Measurements from ENCODE around the gene MECP2. TPM values are rescaled to one million over a fixed set of nuclear protein-coding genes. Genes with fewer than 3 reads are reported as not detected.
"Not testable (repeated sequence)": the region's sequence is repeated elsewhere in the genome, so short reads cannot be mapped to it uniquely, and the experiment has no call there.

Gene MECP2
- total RNA-seq, result 10 to 100 TPM; 35.4 to 42.4 TPM
- long read RNA-seq, full-length matches to known transcripts, result 4 of 17 reads
- long read RNA-seq, partial matches to known transcripts, result 1 of 17 reads
- long read RNA-seq, other reads (novel, unspliced or antisense), result 12 of 17 reads

DNA sequence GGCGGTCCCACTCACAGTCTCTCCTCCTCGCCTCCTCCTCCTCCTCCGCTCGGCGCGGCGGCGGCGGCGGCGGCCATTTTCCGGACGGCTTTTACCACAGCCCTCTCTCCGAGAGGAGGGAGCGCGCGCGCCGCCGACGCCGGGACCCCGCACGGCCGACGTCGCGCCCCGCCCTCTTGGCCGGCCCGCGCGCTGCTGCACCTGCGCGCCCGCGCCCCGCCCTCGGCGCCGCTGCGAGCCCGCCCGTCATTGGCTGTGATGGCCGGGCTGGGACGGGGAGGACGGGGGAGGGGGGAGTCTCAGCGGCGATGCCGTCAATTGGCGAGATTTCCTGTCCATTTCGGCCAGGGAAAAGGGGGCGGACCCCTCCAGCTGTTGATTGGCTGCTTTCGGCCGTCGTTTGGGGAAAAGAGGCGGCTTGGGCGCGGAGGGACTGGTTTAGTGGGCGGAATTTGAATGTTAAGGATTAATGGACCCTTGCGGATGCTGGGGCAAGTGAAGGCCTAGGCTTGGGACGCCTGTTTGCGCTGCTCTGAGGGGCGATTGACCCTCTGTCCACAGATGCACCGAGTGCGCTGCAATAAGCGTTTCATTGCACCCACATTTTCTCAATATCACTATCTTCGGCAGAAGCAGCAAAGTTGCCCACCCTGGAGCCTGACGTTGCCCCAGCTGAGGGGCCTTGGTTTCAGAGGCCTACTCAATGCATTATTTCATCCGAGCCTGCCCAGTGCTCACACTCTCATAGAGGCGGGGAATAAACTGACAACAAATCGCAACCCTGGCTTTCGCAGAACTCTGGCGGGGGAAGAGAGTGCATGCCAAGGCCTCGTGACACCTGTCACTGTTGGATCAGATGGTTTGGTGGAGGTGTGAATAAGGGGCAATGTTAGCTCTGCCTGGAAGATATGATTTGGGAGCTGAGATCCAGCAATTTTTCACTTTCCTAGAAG, at the start of gene MECP2:
Gene MECP2 (minus strand): TSS at position 129 of the 953 bp plus-strand sequence.
- intact Hi-C loops (cut with DNase I), result no loop called here
- peak; percentile 91 for DNase-seq
- peak; percentile 96 for ATAC-seq

DNA sequence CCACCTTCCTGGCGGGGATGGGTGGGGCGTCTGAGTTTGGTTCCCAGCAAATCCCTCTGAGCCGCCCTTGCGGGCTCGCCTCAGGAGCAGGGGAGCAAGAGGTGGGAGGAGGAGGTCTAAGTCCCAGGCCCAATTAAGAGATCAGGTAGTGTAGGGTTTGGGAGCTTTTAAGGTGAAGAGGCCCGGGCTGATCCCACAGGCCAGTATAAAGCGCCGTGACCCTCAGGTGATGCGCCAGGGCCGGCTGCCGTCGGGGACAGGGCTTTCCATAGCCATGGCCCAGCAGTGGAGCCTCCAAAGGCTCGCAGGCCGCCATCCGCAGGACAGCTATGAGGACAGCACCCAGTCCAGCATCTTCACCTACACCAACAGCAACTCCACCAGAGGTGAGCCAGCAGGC, 46.5 kb upstream of the MECP2 start, which contains the start of gene OPN1LW:
Gene OPN1LW (plus strand): TSS at position 234 of the 400 bp plus-strand sequence. CDS start 41 bp downstream, at position 275.
- intact Hi-C loops (cut with DNase I); DNase-seq: not testable (repeated sequence)

DNA sequence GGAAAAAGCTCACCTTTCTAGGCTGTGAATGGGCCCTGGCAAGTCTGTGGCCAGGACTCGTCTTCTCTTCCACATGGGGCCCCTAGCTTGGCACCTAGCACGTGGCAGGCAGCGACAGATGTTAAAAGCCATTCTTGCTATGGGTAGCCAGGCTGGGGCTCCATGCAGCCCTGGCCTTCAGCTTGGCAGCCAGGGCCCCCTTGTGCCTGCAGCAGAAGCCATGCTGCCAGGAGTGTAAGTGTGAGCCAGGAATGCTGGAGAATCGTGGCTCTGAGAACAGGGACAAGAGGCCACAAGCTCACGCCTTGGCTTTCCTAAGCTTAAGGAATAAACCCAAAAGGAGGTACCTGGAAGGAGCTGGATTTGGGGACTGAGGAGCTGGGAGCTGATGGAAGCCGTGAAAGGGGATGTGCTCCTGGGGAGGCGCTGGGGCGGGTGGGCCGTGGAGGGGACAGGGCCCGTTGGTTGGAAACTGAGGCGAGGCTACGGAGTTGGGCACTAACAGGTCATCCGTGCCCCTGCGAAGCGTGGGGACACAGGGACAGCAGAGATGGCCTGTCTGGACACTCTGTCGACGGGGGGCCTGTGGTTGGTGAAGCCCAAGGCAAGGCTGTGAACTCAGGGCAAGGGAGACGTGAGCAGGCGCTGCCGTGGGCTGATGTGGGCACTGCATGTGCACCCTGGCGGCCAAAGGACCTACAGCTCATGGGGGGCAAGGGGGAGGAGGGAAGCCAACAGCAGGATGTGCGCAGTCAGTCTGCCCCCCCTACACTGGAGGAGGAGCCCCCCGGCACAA, 45.6 kb upstream of the MECP2 start:
- DNase-seq (no peak), ATAC-seq (peak in 1 of 2 donors; percentile 27)
- intact Hi-C loops (cut with DNase I), result no loop called here

More for the DNA sequence above, 46.5 kb upstream of the MECP2 start, which contains the start of gene OPN1LW:
- not testable (repeated sequence) for ATAC-seq

DNA sequence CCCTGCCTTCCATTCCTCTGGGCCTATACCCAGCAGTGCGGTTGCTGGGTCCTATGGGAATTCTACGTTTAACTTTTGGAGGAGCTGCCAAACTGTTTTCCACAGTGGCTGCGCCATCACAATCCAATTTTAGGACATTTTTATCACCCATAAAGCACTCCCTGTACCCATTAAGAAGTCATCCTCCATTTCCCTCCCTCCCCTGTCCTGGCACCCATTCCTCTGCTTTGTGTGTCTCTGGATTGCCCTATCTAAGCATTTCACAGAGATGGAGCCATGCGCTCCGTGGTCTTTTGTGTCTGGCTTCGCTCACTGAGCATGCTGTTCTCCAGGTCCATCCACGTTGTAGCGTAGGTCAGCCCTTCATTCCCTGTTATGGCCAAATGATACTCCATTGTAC, 44.9 kb upstream of the MECP2 start:
- no peak for ATAC-seq
- intact Hi-C loops (cut with DNase I), result no loop called here
- DNase-seq, result no peak

DNA sequence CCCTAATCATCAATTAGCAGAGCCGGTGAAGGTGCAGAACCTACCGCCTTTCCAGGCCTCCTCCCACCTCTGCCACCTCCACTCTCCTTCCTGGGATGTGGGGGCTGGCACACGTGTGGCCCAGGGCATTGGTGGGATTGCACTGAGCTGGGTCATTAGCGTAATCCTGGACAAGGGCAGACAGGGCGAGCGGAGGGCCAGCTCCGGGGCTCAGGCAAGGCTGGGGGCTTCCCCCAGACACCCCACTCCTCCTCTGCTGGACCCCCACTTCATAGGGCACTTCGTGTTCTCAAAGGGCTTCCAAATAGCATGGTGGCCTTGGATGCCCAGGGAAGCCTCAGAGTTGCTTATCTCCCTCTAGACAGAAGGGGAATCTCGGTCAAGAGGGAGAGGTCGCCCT, 43.2 kb upstream of the MECP2 start:
- no peak for DNase-seq
- no peak for ATAC-seq
- intact Hi-C loops (cut with DNase I), result no loop called here

DNA sequence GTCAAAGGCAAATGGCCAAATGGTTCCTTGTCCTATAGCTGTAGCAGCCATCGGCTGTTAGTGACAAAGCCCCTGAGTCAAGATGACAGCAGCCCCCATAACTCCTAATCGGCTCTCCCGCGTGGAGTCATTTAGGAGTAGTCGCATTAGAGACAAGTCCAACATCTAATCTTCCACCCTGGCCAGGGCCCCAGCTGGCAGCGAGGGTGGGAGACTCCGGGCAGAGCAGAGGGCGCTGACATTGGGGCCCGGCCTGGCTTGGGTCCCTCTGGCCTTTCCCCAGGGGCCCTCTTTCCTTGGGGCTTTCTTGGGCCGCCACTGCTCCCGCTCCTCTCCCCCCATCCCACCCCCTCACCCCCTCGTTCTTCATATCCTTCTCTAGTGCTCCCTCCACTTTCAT, 42.7 kb upstream of the MECP2 start:
- DNase-seq (no peak), ATAC-seq (no peak)
- intact Hi-C loops (cut with DNase I), result no loop called here

DNA sequence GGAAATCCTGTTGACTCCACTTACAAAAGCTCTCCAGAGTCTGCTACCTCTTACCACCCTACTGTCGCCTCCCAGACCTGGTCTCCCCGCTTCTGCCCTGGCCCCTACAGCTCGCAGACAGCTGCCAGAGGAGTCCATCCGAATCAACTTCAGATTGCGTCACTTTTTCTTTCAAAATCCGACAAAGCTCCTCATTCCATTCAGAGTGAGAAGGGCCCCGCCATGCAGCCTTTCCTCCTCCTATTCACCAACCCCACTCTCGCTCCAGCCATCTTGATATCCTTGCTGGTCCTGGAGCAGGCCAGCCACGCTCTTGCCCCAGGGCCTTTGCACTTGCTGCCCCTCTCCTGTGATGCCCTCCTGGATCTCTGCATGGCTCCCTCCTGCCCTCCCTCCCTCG, 41.3 kb upstream of the MECP2 start:
- ATAC-seq (no peak), DNase-seq (no peak)
- intact Hi-C loops (cut with DNase I), result no loop called here

DNA sequence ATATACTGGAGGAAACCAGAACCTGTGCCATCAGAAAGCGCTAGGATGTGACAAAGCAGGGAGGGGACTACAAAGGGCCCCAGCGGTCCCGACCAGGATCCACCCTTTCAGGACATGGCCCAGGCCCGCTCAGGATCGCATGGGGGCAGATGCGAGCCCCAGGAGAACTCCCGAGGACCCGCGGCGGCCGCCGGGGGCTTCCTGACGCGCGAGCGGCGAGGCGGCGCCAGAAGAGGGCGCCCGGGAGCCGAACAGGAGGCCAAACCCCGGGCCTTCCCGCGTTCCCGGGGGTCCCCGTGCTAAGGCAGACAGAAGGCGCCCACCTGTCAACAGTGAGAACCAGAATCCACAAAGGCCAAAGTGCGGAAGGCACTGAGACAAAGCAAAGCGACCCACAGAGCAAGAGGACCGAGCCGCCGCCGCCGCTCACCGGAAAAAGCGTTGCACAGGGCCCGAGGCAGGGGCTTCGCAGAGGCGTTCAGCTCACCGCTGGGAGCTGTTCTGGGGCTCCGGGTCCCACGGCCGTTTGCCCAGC, 39.2 kb upstream of the MECP2 start:
- DNase-seq (peak; percentile 78), ATAC-seq (peak; percentile 86 to 96)
- intact Hi-C loops (cut with DNase I), result no loop called here

DNA sequence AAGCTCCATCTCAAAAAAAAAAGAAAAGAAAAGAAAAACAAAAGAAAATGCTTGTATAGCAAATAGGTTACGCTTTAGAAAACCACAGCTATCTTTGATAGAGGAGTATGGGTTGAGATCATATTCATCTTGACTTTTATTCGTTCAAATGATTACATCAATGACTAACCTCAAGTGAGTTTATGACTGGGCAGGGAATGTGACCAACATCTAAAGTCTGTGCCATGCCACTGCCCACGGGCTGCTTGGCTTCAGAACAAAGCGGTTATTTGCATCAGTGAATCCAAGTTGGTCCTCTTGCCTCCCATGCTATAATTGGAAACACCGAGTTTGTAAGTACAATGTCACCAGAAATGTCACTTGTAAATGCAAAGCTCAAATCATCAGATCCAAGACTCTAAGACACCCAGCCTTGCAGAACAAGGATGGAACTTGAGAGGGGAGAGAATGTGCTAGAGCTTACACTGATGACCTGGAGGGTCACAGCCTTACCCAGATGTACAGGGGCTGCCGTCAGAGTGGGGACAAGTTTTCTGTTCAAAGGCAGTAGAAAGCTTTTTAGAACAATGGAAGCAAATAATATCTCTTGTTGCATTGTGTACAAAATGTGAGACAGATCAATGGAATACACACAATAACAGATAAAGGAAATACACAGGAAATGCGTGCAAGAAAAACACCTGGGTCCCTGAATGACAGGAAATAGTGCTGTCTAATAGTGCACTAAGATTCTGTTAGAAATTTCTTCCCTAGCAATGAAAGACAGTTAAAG, 38.1 kb upstream of the MECP2 start:
- ATAC-seq, result no peak
- intact Hi-C loops (cut with DNase I), result no loop called here

DNA sequence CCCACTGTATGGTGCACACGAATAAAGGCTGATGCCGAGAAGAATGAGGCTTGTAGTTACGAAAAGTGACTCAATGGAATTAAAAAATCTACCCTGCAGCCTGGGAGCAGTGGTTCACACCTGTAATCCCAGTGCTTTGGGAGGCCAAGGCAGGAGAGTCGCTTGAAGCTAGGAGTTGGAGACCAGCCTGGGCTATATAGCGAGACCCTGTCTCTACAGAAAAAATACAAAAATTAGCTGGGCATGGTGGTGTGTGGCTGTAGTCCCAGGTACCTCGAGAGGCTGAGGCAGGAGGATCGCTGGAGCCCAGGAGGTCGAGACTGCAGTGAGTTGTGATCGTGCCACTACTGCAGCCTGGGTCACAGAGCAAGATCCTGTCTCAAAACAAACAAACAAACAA, 34.8 kb upstream of the MECP2 start:
- no peak for ATAC-seq
- no peak for DNase-seq
- intact Hi-C loops (cut with DNase I), result loop anchor here in 1 of 2 donors (5.0 kb wide), 1 partner anchor 185 kb away; no protein-coding TSS in a partner anchor

More for the DNA sequence above, 38.1 kb upstream of the MECP2 start:
- DNase-seq, result no peak

DNA sequence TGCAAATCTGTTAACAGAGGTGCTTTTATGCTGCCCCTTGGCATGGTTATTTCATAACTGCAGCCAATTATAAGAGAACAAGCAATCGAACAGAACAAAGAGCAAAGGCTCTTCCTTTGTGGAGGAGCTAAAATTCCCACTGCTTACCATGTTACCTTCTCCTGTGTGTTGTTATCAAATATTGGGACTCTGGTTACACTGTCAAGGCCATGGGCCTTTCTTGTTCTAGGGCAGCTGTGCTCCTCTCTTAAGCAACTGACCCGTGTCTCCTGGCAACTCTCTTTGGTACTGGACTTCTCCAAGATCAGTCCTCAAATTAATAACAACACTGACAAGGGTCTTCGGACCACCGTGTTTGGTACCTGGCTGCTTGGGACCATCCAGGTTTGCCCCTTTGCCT, 34.4 kb upstream of the MECP2 start:
- intact Hi-C loops (cut with DNase I), result loop anchor here in 1 of 2 donors (5.0 kb wide), 1 partner anchor 185 kb away; no protein-coding TSS in a partner anchor
- DNase-seq (no peak), ATAC-seq (no peak)

DNA sequence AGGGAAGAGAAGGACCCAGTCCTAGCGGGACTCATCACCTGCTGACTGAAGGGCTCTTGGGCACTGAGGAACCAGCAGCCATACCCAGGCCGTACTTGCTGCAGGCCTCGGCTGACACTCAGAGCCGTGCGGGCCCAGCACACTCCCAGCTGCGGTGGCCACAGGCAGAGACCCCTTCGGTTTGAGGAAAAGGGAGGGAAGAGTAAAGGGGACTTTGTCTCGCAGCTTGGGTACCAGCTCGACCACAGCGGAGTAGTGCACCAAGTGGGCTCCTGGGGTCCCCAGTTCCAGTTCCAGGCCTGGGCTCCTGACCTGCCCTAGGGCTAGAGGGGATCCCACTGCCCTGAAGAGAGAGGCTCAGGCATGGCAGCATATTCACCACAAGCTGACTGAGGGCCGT, 28.6 kb upstream of the MECP2 start:
- ATAC-seq (no peak), DNase-seq (no peak)
- intact Hi-C loops (cut with DNase I), result no loop called here

DNA sequence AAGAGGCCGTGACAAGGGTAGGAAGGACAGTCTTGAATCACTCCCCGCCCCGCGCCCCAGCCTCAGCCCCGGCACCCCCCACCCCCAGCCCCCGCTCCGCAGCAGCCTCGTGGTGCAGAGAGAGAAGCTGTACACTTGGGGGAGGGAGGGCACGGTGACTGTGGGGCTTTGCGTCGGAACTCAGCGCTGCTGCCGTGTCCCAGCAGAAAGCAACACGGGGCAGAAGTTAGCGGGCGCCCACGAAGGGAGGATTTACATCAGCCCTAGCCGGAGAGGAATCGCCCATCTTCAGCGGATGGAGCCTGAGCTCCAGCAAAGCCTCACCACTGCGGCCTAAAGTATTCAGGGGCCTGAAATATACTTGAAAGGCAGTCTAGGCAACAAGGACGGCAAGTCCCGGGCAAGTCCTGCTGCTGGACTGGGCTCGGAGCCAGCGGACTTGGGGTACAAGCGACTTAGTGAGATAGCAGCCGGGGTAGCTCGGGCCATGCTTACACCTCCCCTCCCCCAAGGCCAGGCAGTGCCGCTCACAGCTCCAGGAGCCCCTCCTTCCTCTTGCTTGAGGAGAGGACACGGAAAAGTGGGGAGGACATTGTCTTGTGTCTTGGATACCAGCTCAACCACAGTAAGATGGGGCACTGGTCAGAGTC, 28.0 kb upstream of the MECP2 start:
- peak; percentile 35 to 44 for ATAC-seq
- intact Hi-C loops (cut with DNase I), result no loop called here

DNA sequence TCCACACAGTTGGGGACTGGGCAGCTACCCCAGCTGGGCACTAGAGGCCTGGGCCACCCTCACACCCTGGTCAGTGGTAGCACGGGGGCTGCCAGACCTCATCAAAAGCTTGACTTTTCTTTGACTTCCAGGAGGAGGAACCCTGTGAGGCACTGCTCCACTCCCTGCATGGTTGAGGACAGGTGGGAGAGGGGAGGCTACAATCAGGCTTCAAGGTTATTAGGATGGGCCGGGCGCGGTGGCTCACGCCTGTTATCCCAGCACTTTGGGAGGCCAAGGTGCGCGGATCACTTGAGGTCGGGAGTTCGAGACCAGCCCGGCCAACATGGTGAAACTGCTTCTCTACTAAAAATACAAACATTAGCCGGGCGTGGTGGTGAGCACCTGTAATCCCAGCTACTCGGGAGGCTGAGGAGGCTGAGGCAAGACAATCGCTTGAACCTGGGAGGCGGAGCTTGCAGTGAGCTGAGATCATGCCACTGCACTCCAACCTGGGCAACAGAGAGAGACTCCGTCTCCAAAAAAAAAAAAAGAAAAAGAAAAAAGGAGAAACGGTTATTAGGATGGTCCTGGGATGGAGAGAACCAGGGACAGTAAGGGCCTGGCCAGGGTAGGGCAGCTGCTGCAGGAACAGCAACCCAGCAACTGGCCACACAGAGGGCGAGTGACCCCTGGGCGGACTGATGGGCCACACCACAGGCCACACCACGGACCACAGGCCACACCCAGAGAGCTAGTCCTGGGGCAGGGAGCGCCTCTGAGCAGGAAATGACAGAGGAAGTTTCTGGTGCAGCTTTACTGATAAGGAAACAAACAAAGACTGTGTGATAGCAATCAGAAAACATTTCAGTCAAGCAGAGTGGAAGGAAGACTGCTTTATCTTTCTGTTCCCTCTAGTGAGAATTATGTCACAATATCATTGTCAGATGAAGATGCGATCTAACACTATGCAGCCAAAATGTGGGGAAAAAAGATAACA, 26.0 kb upstream of the MECP2 start:
- intact Hi-C loops (cut with DNase I), result no loop called here
- peak; percentile 55 for DNase-seq
- peak; percentile 58 to 65 for ATAC-seq

More for the DNA sequence above, 28.0 kb upstream of the MECP2 start:
- DNase-seq, result peak; percentile 42

DNA sequence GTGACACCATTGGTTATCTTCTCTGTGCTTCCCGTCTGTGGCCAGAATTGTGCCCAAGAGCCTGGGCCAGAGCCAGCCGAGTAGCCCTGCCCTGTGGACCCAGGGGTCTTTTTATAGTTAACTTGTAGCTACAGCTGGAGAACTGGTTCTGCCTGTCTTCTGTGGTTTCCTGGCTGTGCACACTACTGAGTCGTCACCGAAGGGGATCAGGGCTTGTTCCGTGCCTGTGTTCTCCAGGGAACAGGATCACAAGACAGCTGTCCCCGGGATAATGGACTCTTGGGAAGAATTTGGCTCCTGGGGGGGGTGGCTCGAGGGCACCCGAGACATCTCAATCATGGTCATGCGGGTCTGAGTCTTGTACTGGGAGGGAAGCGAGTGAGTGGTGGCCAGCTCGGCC, 24.4 kb upstream of the MECP2 start:
- intact Hi-C loops (cut with DNase I), result no loop called here
- DNase-seq (no peak), ATAC-seq (peak in 1 of 2 donors; percentile 16)

DNA sequence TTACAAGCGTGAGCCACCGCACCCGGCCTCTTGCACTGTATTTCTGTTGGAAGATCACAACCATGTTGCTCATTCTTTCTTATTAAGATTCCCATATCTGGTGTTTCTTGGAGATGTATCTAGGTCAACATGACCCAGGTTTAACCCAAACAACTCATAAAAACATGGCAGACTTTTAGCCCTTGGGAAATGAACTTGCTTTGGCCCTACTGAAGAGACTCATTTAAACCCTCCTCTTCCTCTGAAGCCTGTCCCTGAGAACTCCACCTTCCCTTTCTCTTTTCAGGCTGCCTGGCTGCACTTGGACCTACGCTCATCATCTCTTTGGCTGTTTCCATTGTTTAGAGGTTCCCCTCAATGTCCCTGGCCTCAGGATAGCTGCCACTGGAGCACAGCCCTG, 23.7 kb upstream of the MECP2 start:
- ATAC-seq, result no peak
- intact Hi-C loops (cut with DNase I), result no loop called here
- no peak for DNase-seq

DNA sequence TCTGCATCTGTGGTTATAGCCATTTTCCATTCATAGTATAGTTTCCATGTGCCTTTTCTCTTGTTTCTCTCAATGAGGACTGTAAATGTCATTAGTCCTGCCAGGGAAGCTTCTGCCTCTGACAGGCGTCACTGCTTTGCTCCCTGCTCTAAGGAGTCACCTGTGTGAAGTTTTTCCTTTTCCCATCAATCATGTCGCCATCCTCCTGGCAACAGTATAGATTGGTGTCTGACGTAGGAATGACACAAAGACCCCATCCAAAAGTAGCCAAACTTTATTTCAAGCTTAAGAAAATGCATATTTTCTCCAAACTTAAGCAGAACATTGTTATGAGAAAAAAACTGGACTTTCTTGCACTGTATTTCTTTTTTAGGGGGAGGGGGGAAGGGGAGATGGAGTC, 23.1 kb upstream of the MECP2 start:
- ATAC-seq (no peak), DNase-seq (no peak)
- intact Hi-C loops (cut with DNase I), result no loop called here
